Mucosa of descending colon (tissue), 3 donors: ENCODE measurements around the gene SEC61A1. TPM values are rescaled to one million over a fixed set of nuclear protein-coding genes. Genes with fewer than 3 reads are reported as not detected.

Experiments
- ATAC-seq: fragments of 200-7000 bp; cut with Tn5 transposase; one replicate; pipeline ENCODE4 v1.9.1; 2020; ENCODE audit warnings: mild to moderate bottlenecking, moderate library complexity
- DNase-seq, 3 donors: peaks; one replicate each; pipeline ENCODE4 v3.0.0-alpha.2; 2020
- H3K36me3 ChIP-seq: fragments of 200-600 bp; one replicate; pipeline ENCODE4 v1.8.0; 2021; ENCODE audit warnings: low read depth, mild to moderate bottlenecking
- H3K4me1 ChIP-seq: fragments of 200-600 bp; one replicate; pipeline ENCODE4 v1.8.0; 2021; ENCODE audit warnings: low read depth, mild to moderate bottlenecking
- H3K4me3 ChIP-seq: fragments of 200-600 bp; one replicate; pipeline ENCODE4 v1.8.0; 2021; ENCODE audit warnings: mild to moderate bottlenecking
- H3K9me3 ChIP-seq: fragments of 200-600 bp; one replicate; pipeline ENCODE4 v1.8.0; 2021; ENCODE audit warnings: mild to moderate bottlenecking
- CTCF ChIP-seq: fragments of 200-600 bp; IDR thresholded peaks from one replicate; pipeline ENCODE4 v1.8.0; 2022; ENCODE audit warnings: antibody characterized with exemption, mild to moderate bottlenecking
- intact Hi-C, 2 donors: fragments of 100-400 bp; cut with DNase I in 1 of 2; cut with micrococcal nuclease in 1 of 2; formaldehyde crosslinking; loops; one replicate each; pipeline versions ENCODE4 v1.11.0 to v1.11.1; 2022; cut with DNase I, micrococcal nuclease
- total RNA-seq, 3 donors: library from RNA; stranded (reverse); fragmentation: NEBNext Ultra II Directional in 2 of 3; extraction: Animal tissue kit (Norgen Biotek cat#: 25700) in 2 of 3; gene quantifications; one replicate each; pipeline versions ENCODE4 v1.2.1 to v1.2.4, GENCODE V29; 2021 to 2023
- donor health status: DM: no; HTN: no; CAD: no; lungs with moderate emphysema.
- donor health status: DM: no; HTN: no; CAD: no.
- donor health status: DM: no; HTN: yes; CAD: no.

Gene SEC61A1
- total RNA-seq, 3 donors from 2014 or later: 111 to 159 (median 116) TPM

DNA sequence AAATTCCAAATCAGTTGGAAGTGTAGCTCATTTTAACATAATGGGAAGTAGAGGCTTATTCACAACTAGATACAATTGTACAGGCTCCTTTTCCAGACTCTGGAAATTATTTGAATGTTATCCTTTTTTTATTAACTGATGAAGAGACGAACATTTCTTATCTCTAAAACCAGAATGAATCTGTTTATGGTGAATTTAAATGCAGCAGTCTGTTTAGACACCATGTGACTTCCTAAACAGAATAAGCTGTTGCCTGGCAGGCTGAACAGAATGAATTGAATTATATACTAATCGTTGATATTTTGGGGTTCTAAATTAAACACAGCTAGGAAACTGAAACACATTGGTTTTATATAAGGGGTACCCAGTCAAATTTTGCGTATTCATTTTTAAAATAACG is 4.0 kb downstream of the SEC61A1 start:
- H3K4me3 ChIP-seq: no peak overlapping the region
- H3K9me3 ChIP-seq: no peaks in the 10 kb centered on the region
- DNase-seq (no peak), ATAC-seq (no peak)
- H3K4me1 ChIP-seq: peaks cover 20% of the 10 kb centered on the region
- peaks cover 27% of the 10 kb centered on the region for H3K36me3 ChIP-seq
- TF ChIP-seq CTCF: no peak
- intact Hi-C loops: no loop called here

GRCh38 chr3:128060473-128061381 is 8.5 kb downstream of the SEC61A1 start:
- Histone ChIP-seq H3K4me3 (no peak overlapping the region), H3K9me3 (no peaks in the 10 kb centered on the region), H3K36me3 (peaks cover 47% of the 10 kb centered on the region), H3K4me1 (no peaks in the 10 kb centered on the region)
- intact Hi-C loops: no loop called here
- ATAC-seq (no peak), DNase-seq (no peak)
- TF ChIP-seq CTCF: no peak

- Histone ChIP-seq H3K36me3 (peaks cover 61% of the 10 kb centered on the region), H3K4me1 (no peaks in the 10 kb centered on the region), H3K4me3 (no peak overlapping the region), H3K9me3 (no peaks in the 10 kb centered on the region)
- DNase-seq (no peak), ATAC-seq (no peak)
- TF ChIP-seq CTCF: no peak
- intact Hi-C loops: no loop called here
Measured at GRCh38 chr3:128062033-128062745, 10.0 kb downstream of the SEC61A1 start.

DNA sequence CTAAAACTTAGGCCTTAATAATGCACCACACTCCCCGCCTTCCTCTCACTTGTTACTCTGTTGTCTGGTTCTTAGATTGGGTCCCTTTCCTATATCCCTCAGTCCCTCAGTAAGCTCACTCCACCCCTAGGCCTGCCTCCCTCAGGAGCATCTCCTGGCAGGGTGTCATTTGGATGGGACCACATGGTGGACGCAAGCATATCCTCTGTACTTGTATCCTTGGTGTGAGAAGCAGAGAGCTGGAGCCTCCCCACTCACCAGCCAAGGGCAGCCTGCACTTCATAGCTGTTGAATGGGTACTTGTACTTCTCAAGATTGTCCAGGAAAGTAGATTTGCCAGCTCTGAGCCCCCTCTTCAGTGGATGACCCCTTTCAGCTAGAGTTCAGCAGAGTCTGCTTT is 11.6 kb downstream of the SEC61A1 start:
- Histone ChIP-seq H3K36me3 (peaks cover 56% of the 10 kb centered on the region), H3K9me3 (no peaks in the 10 kb centered on the region), H3K4me3 (no peak overlapping the region), H3K4me1 (no peaks in the 10 kb centered on the region)
- no peak for ATAC-seq
- intact Hi-C loops: no loop called here
- no peak for DNase-seq
- no peak for TF ChIP-seq CTCF

GRCh38 chr3:128064962-128065361 is 12.7 kb downstream of the SEC61A1 start:
- Histone ChIP-seq H3K4me1 (no peaks in the 10 kb centered on the region), H3K9me3 (no peaks in the 10 kb centered on the region), H3K4me3 (no peak overlapping the region), H3K36me3 (peaks cover 55% of the 10 kb centered on the region)
- no peak for TF ChIP-seq CTCF
- ATAC-seq: no peak
- intact Hi-C loops: no loop called here
- no peak for DNase-seq
